Subcutaneous abdominal adipose tissue (tissue), 5 donors: ENCODE measurements around the gene SLC2A2.

Experiments used
- H3K27ac ChIP-seq: one replicate; pipeline ENCODE4 v1.7.0; 2013; ENCODE audit warnings: low read depth, mild to moderate bottlenecking, inconsistent platforms, low read length, moderate library complexity
- H3K27me3 ChIP-seq, 5 donors: one replicate each; pipeline ENCODE4 v1.7.0; 2013; ENCODE audit warnings: low read length in 5 of 5, inconsistent platforms in 1 of 5; ENCODE audit not compliant: control insufficient read depth in 5 of 5, insufficient read depth in 4 of 5
- H3K36me3 ChIP-seq, 5 donors: one replicate each; pipeline ENCODE4 v1.7.0; 2013; ENCODE audit warnings: low read length in 5 of 5; ENCODE audit not compliant: control insufficient read depth in 5 of 5, insufficient read depth in 5 of 5
- H3K4me1 ChIP-seq, 5 donors: one replicate each; pipeline ENCODE4 v1.7.0; 2013; ENCODE audit warnings: low read length in 5 of 5, mild to moderate bottlenecking in 3 of 5, moderate library complexity in 1 of 5; ENCODE audit not compliant: control insufficient read depth in 5 of 5, insufficient read depth in 5 of 5
- H3K4me3 ChIP-seq, 5 donors: one replicate each; pipeline ENCODE4 v1.7.0; 2013; ENCODE audit warnings: low read length in 5 of 5, low read depth in 1 of 5
- H3K9ac ChIP-seq, 5 donors: one replicate each; pipeline ENCODE4 v1.7.0; 2013; ENCODE audit warnings: low read length in 5 of 5, mild to moderate bottlenecking in 4 of 5, moderate library complexity in 3 of 5
- H3K9me3 ChIP-seq, 5 donors: one replicate each; pipeline ENCODE4 v1.7.0; 2013; ENCODE audit warnings: low read length in 5 of 5; ENCODE audit not compliant: control insufficient read depth in 5 of 5
- donor health status: healthy.
- donor health status: healthy.
- donor health status: healthy.
- donor health status: healthy.
- donor health status: healthy.

SLC2A2 gene

DNA sequence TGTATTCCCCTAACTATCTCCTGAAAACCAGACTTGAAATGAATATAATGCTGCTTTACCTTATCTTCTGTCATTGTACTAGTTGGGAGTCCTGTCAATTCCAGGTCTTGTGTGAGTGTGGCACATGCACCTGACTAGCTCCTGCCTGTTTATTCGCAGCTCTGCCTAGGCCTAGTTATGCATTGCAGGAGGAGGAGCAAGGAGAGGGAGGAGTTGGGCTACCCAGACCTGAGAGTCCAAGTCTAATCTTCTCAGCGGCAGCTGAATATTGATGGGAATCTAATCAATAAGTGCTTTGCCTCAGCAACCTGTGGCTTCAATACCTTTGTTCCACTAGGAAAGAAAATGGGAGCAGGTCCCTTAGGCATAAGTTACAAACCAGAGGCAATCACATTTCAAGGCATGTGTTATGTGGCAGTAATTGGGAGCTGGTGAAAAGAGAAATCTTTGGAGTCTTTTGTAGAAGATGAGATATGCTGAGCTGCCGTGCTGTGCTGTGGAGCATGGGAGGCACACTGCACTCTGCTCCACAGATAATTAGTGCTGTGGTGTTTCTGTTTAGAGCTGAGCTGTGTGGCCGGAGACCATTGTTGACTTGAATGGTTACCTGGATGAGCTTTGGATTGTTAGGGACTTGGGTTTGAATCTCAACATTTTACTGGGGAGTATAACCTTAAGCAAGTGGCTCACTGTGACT lies at the start of gene SLC2A2:
Gene SLC2A2, minus strand, starts transcription at position 124 of the 697 bp plus-strand sequence. Its CDS starts 50 bp downstream, at position 74.
- no peak within 1 kb of the TSS for H3K4me3 ChIP-seq
- H3K9ac ChIP-seq: no peak within 1 kb of the TSS
- no peaks in the 10 kb centered on the region for H3K36me3 ChIP-seq
- no peak within 1 kb of the TSS for H3K27ac ChIP-seq
- peaks cover 0 to 22% (median 17%) of the 10 kb centered on the region in 5 donors for H3K4me1 ChIP-seq
- H3K27me3 ChIP-seq: no peaks in the 10 kb centered on the region
- no peaks in the 10 kb centered on the region for H3K9me3 ChIP-seq

DNA sequence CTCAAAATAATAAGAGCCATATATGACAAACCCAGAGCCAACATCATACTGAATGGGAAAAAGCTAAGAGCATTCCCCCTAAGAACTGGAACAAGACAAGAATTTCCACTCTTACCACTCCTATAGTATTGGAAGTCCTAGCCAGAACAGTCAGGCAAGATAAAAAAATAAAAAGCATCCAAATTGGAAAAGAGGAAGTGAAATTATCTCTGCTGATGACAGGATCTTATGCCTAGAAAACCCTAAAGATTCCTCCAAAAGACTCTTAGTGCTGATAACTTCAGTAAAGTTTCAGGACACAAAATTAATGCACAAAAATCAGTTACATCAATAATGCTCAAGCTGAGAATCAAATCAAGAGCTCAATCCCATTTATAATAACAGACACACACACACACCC lies 45.9 kb upstream of the SLC2A2 start:
- H3K4me1 ChIP-seq: no peaks in the 10 kb centered on the region
- no peak overlapping the region for H3K9ac ChIP-seq
- no peaks in the 10 kb centered on the region for H3K27me3 ChIP-seq
- H3K9me3 ChIP-seq: no peaks in the 10 kb centered on the region
- H3K27ac ChIP-seq: no peak overlapping the region
- no peaks in the 10 kb centered on the region for H3K36me3 ChIP-seq
- no peak overlapping the region for H3K4me3 ChIP-seq

DNA sequence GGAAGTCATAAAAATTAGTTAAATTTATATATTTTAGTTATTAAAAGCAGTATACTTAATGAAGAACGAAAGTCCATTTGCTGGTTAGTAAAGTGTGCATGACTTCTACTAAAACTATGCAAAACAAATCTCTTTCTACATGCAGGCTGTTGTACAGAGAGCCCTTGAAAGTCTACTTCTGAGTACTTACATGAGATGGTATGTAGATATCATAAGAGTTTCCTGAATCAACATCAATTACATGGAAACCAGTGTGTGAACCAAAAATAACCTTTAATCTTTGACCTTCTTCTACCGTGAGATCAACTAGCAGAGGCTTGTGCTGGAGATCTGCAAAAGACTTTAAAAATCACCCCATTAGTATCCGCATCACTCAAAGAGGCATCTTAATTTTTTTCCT lies 42.1 kb upstream of the SLC2A2 start:
- no peaks in the 10 kb centered on the region for H3K4me1 ChIP-seq
- H3K9me3 ChIP-seq: no peaks in the 10 kb centered on the region
- no peaks in the 10 kb centered on the region for H3K36me3 ChIP-seq
- H3K27me3 ChIP-seq: no peaks in the 10 kb centered on the region
- no peak overlapping the region for H3K27ac ChIP-seq
- H3K4me3 ChIP-seq: no peak overlapping the region
- no peak overlapping the region for H3K9ac ChIP-seq

DNA sequence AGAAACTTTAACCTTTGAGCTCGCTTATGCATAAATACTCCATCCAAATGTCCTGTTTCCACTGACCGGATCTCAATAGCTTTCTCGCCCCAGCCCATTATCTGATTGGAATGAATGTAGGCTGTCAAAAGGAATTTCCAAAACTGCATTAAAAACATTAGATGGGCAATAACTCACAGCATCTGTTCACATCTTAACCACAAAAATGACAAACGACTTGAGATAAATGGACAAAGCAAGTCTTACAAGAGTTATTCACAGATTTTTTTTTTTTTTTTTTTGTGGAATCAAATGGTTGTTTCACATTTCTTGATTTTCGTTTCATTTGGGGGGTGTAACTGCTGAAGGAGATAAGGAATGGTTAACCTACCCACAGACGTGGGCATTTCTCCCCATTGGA lies 39.7 kb upstream of the SLC2A2 start:
- H3K27me3 ChIP-seq: no peaks in the 10 kb centered on the region
- H3K4me1 ChIP-seq: no peaks in the 10 kb centered on the region
- H3K9ac ChIP-seq: no peak overlapping the region
- H3K4me3 ChIP-seq: no peak overlapping the region
- H3K27ac ChIP-seq: no peak overlapping the region
- no peaks in the 10 kb centered on the region for H3K36me3 ChIP-seq
- H3K9me3 ChIP-seq: no peaks in the 10 kb centered on the region

DNA sequence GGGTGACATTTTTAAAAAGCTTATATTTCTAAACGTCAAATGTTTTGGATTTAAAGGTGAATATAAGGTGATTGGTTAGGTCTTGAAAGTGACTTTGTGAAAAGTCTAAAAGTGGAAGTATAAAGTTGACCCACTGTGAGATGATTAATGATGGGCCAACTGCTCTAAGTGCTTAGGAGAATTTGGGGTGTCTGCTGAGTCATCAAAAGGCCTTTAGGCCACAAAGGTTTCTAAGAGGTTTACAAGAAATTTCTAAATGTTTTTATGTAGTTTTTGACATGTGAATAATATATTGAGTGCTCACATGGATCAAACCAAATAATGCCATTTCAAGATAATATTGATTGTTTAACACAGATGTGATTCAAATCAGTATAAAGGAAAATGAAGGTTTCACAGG lies 39.2 kb upstream of the SLC2A2 start:
- H3K4me1 ChIP-seq: no peaks in the 10 kb centered on the region
- H3K27me3 ChIP-seq: no peaks in the 10 kb centered on the region
- no peak overlapping the region for H3K9ac ChIP-seq
- H3K27ac ChIP-seq: no peak overlapping the region
- no peaks in the 10 kb centered on the region for H3K36me3 ChIP-seq
- H3K9me3 ChIP-seq: no peaks in the 10 kb centered on the region
- H3K4me3 ChIP-seq: no peak overlapping the region

DNA sequence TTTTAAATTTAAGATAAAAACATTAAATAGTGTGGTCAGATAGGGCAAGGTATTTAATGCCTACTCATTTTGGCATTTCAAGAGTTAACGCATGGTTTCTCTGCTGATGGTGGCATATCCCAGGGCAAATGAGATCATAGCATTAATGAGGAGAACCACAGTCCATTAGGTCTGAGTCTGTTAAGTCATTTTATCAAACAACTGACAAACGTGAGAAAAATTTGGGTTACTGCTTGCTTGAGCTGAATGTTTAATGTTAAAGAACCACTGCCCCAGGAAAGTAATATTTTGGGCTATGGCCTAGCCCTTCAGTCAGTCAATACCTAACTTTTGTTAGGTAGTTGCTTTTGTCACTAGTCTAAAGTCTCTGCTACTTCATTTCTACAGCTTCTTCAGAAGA lies 37.9 kb upstream of the SLC2A2 start:
- Histone ChIP-seq H3K9me3 (no peaks in the 10 kb centered on the region), H3K27me3 (no peaks in the 10 kb centered on the region), H3K27ac (no peak overlapping the region), H3K4me1 (no peaks in the 10 kb centered on the region), H3K4me3 (no peak overlapping the region), H3K9ac (no peak overlapping the region), H3K36me3 (no peaks in the 10 kb centered on the region)

DNA sequence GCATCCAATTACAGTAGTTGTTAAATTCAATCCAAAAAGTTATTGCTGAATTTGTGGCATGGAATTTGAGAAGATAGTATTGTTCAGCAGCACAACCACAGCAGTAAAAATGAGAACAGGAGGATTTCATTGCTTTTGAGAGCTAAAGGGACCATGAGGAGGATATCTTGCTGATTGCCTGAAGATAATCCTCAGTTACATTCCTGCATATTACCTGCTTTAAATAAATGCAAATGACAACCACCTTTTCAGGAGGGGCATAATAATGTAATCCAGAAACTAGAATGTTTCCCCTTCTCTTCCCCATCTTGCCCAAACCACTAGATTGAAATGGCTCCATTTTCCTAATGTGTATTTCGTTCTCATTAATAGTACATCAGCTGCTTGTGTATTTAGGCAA lies 35.2 kb upstream of the SLC2A2 start:
- no peak overlapping the region for H3K27ac ChIP-seq
- H3K4me3 ChIP-seq: no peak overlapping the region
- H3K9me3 ChIP-seq: no peaks in the 10 kb centered on the region
- no peak overlapping the region for H3K9ac ChIP-seq
- H3K36me3 ChIP-seq: no peaks in the 10 kb centered on the region
- H3K4me1 ChIP-seq: no peaks in the 10 kb centered on the region
- no peaks in the 10 kb centered on the region for H3K27me3 ChIP-seq

DNA sequence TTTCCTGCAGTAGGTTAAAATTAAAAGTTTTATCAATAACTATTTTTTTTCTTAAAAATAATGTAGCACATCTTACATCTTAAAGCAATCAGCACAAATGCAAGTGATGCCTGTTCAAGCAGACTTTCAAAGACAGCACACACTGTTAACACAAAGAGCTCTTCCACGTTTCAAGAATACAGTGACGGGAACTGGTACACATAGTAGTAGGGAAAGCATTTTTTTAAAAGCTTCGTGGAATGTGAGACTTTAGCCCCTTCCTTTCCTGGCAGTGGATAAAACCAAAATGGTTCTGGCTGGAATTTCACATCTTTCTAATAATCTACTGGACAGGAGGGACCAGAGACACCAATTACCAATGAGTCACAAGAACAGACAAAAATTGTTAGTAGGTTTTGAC lies 33.5 kb upstream of the SLC2A2 start:
- no peaks in the 10 kb centered on the region for H3K4me1 ChIP-seq
- H3K9ac ChIP-seq: no peak overlapping the region
- H3K27ac ChIP-seq: no peak overlapping the region
- no peak overlapping the region for H3K4me3 ChIP-seq
- H3K36me3 ChIP-seq: no peaks in the 10 kb centered on the region
- no peaks in the 10 kb centered on the region for H3K27me3 ChIP-seq
- no peaks in the 10 kb centered on the region for H3K9me3 ChIP-seq

DNA sequence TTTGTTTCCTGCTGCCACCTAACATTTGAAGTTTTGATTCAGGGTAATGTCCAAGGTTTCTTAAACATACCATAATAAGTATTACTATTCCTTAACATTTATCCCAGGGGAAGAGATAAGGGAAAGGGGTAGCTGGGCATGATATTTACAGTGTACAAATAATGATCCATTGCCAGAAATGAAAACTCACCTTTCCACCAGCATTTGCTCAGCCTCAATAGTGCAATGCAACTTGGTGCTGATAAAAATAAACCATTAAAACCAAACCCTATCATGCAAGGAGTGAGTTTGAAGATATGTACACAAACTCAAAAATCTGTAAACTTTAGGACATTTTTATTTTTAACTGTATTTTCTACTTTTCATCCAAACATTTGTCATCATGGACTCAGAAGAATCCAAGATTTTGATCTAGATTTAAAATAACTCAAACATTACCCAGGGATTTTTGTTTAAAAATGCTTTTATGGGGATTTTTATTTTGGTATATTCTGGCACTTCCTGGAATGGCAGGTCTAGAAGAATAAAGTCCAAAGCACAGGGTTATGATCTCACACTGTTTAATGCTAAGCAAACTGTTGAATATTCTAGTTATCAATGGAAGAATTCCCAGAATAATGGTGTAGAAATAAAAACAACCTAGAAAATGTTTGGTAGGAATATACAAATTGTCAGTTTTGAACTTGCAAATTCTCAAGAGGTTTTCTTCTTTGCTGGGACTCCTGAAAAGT lies 32.5 kb upstream of the SLC2A2 start:
- Histone ChIP-seq H3K4me1 (no peaks in the 10 kb centered on the region), H3K36me3 (no peaks in the 10 kb centered on the region), H3K4me3 (no peak overlapping the region), H3K27me3 (no peaks in the 10 kb centered on the region), H3K27ac (no peak overlapping the region), H3K9me3 (no peaks in the 10 kb centered on the region), H3K9ac (no peak overlapping the region)

DNA sequence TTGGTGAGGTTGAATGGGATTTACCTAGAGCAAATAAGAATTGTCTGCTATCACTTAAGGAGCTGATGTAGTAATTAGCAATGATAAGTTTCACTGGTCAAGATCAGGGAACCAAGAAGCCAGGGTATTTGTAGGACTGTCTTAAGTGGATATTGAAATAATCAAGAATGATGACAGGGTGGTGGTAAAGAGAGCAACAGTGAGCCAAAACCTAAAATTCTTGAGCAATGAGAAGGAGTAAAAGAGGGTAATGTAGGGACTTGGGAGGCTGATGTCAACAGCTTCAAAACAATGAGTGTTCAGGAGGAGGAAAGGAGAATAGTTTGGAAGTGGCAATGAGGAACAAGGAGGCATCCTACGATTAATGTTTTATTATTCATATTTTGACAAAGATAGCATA lies 31.5 kb upstream of the SLC2A2 start:
- H3K9me3 ChIP-seq: no peaks in the 10 kb centered on the region
- H3K36me3 ChIP-seq: no peaks in the 10 kb centered on the region
- H3K4me1 ChIP-seq: no peaks in the 10 kb centered on the region
- no peak overlapping the region for H3K27ac ChIP-seq
- H3K4me3 ChIP-seq: no peak overlapping the region
- no peak overlapping the region for H3K9ac ChIP-seq
- H3K27me3 ChIP-seq: no peaks in the 10 kb centered on the region
